ENCODE data around the gene DHH.

DNA sequence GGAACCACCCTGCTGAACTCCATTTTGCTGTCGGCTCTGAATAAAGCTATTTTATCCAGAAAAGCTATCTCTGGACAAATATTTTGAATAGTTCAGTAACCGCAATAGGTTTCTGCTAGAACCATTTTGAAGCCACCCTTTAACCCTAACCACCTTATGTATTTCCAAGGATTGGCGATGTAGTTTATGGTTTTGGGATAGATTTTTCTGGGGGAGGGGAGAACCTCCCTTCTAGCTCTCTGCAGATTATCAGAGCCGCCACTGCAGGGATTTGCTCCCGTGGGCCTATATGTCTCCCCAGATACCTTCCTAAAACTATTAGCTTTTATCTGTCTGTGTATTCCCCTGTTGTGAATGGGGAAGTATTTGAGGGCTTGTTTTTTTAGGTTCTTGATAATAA lies 38.4 kb upstream of the DHH start:
- TF ChIP-seq, protein P1, sequence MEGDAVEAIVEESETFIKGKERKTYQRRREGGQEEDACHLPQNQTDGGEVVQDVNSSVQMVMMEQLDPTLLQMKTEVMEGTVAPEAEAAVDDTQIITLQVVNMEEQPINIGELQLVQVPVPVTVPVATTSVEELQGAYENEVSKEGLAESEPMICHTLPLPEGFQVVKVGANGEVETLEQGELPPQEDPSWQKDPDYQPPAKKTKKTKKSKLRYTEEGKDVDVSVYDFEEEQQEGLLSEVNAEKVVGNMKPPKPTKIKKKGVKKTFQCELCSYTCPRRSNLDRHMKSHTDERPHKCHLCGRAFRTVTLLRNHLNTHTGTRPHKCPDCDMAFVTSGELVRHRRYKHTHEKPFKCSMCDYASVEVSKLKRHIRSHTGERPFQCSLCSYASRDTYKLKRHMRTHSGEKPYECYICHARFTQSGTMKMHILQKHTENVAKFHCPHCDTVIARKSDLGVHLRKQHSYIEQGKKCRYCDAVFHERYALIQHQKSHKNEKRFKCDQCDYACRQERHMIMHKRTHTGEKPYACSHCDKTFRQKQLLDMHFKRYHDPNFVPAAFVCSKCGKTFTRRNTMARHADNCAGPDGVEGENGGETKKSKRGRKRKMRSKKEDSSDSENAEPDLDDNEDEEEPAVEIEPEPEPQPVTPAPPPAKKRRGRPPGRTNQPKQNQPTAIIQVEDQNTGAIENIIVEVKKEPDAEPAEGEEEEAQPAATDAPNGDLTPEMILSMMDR (IDR thresholded peaks at IDR 0.05), result no peak
- TF ChIP-seq CEBPB (IDR thresholded peaks at IDR 0.05) (no peak), KDM1A (IDR thresholded peaks at IDR 0.05; ENCODE audit: low read depth) (no peak), CHD4 (IDR thresholded peaks at IDR 0.05; ENCODE audit: borderline replicate concordance) (no peak), MAZ (IDR thresholded peaks at IDR 0.05; ENCODE audit: borderline replicate concordance, low read depth, low read length) (no peak)
- TF ChIP-seq, protein P2, sequence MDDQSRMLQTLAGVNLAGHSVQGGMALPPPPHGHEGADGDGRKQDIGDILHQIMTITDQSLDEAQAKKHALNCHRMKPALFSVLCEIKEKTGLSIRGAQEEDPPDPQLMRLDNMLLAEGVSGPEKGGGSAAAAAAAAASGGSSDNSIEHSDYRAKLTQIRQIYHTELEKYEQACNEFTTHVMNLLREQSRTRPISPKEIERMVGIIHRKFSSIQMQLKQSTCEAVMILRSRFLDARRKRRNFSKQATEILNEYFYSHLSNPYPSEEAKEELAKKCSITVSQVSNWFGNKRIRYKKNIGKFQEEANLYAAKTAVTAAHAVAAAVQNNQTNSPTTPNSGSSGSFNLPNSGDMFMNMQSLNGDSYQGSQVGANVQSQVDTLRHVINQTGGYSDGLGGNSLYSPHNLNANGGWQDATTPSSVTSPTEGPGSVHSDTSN (IDR thresholded peaks at IDR 0.05), result no peak
